IMR-90 (cell line): Measurements from ENCODE around the gene IGSF8. TPM values are rescaled to one million over a fixed set of nuclear protein-coding genes. Genes with fewer than 3 reads are reported as not detected.
A peak's percentile ranks its signal among the peaks of the same experiment; 100 is the strongest.

Source experiments
- ATAC-seq: fragments of 200-7000 bp; cut with Tn5 transposase; 2 replicates; pipeline ENCODE4 v1.9.1; 2020; ENCODE audit warnings: low read depth, mild to moderate bottlenecking, moderate library complexity
- BruUV-seq: library from RNA; stranded (reverse); fragments of 400-500 nt; replicated peaks from 2 replicates; lab custom pipeline; 2021; lab: Mats Ljungman, UMichigan
- CTCF ChIA-PET: fragments of 300-600 bp; formaldehyde crosslinking; extraction: SDS; loops from one replicate; lab custom pipeline; 2021; ENCODE audit warnings: antibody characterized with exemption; lab: Yijun Ruan, JAX
- POLR2A ChIA-PET: fragments of 300-600 bp; sonication (Branson Sonifier 250); formaldehyde crosslinking; loops from one replicate; lab custom pipeline; 2022; ENCODE audit warnings: antibody characterized with exemption; ENCODE audit not compliant: unreplicated experiment; lab: Charles Lee
- DNase-seq: peaks from one replicate; pipeline ENCODE4 v3.0.0; 2013
- H2AFZ ChIP-seq: replicated peaks from 2 replicates; pipeline ENCODE3; 2013; ENCODE audit warnings: low read length, mild to moderate bottlenecking; ENCODE audit not compliant: poor library complexity
- H2AK5ac ChIP-seq: 2 replicates; pipeline ENCODE4 v1.6.1; 2013; ENCODE audit warnings: low read depth, low read length, inconsistent platforms
- H2AK9ac ChIP-seq: replicated peaks from 2 replicates; pipeline ENCODE3; 2013; ENCODE audit warnings: mild to moderate bottlenecking, low read depth, low read length, moderate library complexity; ENCODE audit not compliant: poor library complexity
- H2BK120ac ChIP-seq: 2 replicates; pipeline ENCODE4 v1.6.1; 2013; ENCODE audit warnings: low read depth, low read length, inconsistent platforms
- H2BK15ac ChIP-seq: 3 replicates; pipeline ENCODE4 v1.6.1; 2013; ENCODE audit warnings: low read depth, low read length, inconsistent platforms
- H2BK20ac ChIP-seq: 2 replicates; pipeline ENCODE4 v1.6.1; 2013; ENCODE audit warnings: low read depth, mild to moderate bottlenecking, inconsistent platforms, low read length, moderate library complexity
- H2BK5ac ChIP-seq: 2 replicates; pipeline ENCODE4 v1.6.1; 2013; ENCODE audit warnings: mild to moderate bottlenecking, low read depth, low read length, inconsistent platforms; ENCODE audit not compliant: poor library complexity, severe bottlenecking
- H3K14ac ChIP-seq: replicated peaks from 2 replicates; pipeline ENCODE4 v1.6.1; 2013; ENCODE audit warnings: low read depth, low read length, inconsistent platforms
- H3K18ac ChIP-seq: 2 replicates; pipeline ENCODE4 v1.6.1; 2013; ENCODE audit warnings: low read depth, low read length, control low read depth
- H3K23ac ChIP-seq: 2 replicates; pipeline ENCODE4 v1.6.1; 2013; ENCODE audit warnings: low read depth, low read length, inconsistent platforms
- H3K27ac ChIP-seq: 2 replicates; pipeline ENCODE4 v1.5.1; 2013; ENCODE audit warnings: mild to moderate bottlenecking, control low read depth, low read length; ENCODE audit not compliant: insufficient read depth
- H3K27me3 ChIP-seq: 2 replicates; pipeline ENCODE4 v1.6.1; 2013; ENCODE audit warnings: low read length; ENCODE audit not compliant: control insufficient read depth, insufficient read depth
- H3K36me3 ChIP-seq: 2 replicates; pipeline ENCODE4 v1.6.1; 2013; ENCODE audit warnings: low read length, mixed read lengths; ENCODE audit not compliant: control insufficient read depth, insufficient read depth
- H3K4ac ChIP-seq: 2 replicates; pipeline ENCODE4 v1.6.1; 2013; ENCODE audit warnings: low read depth, low read length, inconsistent platforms
- H3K4me1 ChIP-seq: 2 replicates; pipeline ENCODE4 v1.6.1; 2013; ENCODE audit warnings: low read length, mixed read lengths; ENCODE audit not compliant: control insufficient read depth, insufficient read depth
- H3K4me2 ChIP-seq: 2 replicates; pipeline ENCODE4 v1.6.1; 2013; ENCODE audit warnings: low read depth, mild to moderate bottlenecking, control low read depth, low read length, moderate library complexity
- H3K4me3 ChIP-seq: 2 replicates; pipeline ENCODE4 v1.5.1; 2013; ENCODE audit warnings: low read depth, mild to moderate bottlenecking, control low read depth, low read length, moderate library complexity; ENCODE audit not compliant: insufficient read depth
- H3K56ac ChIP-seq: 2 replicates; pipeline ENCODE4 v1.6.1; 2013; ENCODE audit warnings: low read length, inconsistent platforms; ENCODE audit not compliant: insufficient read depth; ENCODE audit errors: extremely low read depth
- H3K79me1 ChIP-seq, 2 experiments: 2 replicates each; pipeline ENCODE4 v1.6.1; 2013; ENCODE audit warnings: low read length in 2 of 2, inconsistent platforms in 1 of 2, low read depth in 1 of 2
- H3K9ac ChIP-seq: 2 replicates; pipeline ENCODE4 v1.6.1; 2013; ENCODE audit warnings: low read depth, low read length, control low read depth
- H3K9me1 ChIP-seq: 2 replicates; pipeline ENCODE4 v1.6.1; 2013; ENCODE audit warnings: low read length, inconsistent platforms; ENCODE audit not compliant: insufficient read depth
- H3K9me3 ChIP-seq: 2 replicates; pipeline ENCODE4 v1.6.1; 2013; ENCODE audit warnings: low read length; ENCODE audit not compliant: control insufficient read depth, insufficient read depth
- H4K20me1 ChIP-seq: 2 replicates; pipeline ENCODE4 v1.6.1; 2013; ENCODE audit warnings: low read length, inconsistent platforms; ENCODE audit not compliant: insufficient read depth
- H4K5ac ChIP-seq: 2 replicates; pipeline ENCODE4 v1.6.1; 2013; ENCODE audit warnings: mild to moderate bottlenecking, low read depth, low read length, control low read depth
- H4K8ac ChIP-seq, 2 experiments: 2 replicates each; pipeline ENCODE4 v1.6.1; 2013; ENCODE audit warnings: low read depth in 2 of 2, low read length in 2 of 2, control low read depth in 1 of 2, inconsistent platforms in 1 of 2
- H4K91ac ChIP-seq: 2 replicates; pipeline ENCODE4 v1.6.1; 2013; ENCODE audit warnings: low read depth, low read length, inconsistent platforms; ENCODE audit not compliant: insufficient read depth
- CEBPB ChIP-seq: IDR thresholded peaks from 2 replicates; pipeline ENCODE4 v1.6.1; 2012; ENCODE audit warnings: low read depth, low read length, improper control_type of control experiment
- CTCF ChIP-seq: conservative IDR thresholded peaks from 2 replicates; pipeline ENCODE4 v1.5.1; 2012; ENCODE audit warnings: mild to moderate bottlenecking, low read depth, low read length, improper control_type of control experiment
- MXI1 ChIP-seq: IDR thresholded peaks from 2 replicates; pipeline ENCODE4 v1.6.1; 2012; ENCODE audit warnings: low read depth, mild to moderate bottlenecking, low read length, moderate library complexity, borderline replicate concordance
- NFE2L2 ChIP-seq: fragments of 150-350 bp; IDR thresholded peaks from 2 replicates; pipeline ENCODE4 v1.6.1; 2016; ENCODE audit warnings: low read depth, mild to moderate bottlenecking, low read length
- RAD21 ChIP-seq: IDR thresholded peaks from 2 replicates; pipeline ENCODE4 v1.6.1; 2012; ENCODE audit warnings: low read length, improper control_type of control experiment
- RCOR1 ChIP-seq: IDR thresholded peaks from 2 replicates; pipeline ENCODE4 v1.6.1; 2012; ENCODE audit warnings: mild to moderate bottlenecking, low read length, improper control_type of control experiment; ENCODE audit not compliant: insufficient replicate concordance
- SMC3 ChIP-seq: fragments of 150-350 bp; IDR thresholded peaks from 2 replicates; pipeline ENCODE4 v1.6.1; 2016; ENCODE audit warnings: low read depth, mild to moderate bottlenecking, antibody characterized with exemption, low read length, moderate library complexity
- WGBS, 2 experiments: methylation state at CpG; one replicate each; pipeline versions ENCODE4 v1.1.5 to v1.1.7; 2013; ENCODE audit warnings: missing lambda C conversion rate in 2 of 2; ENCODE audit not compliant: insufficient read length in 1 of 2; ENCODE audit errors: extremely low coverage in 2 of 2; 5-methylcytosine and 5-hydroxymethylcytosine counted together
- dilution Hi-C: fragments of 300-500 bp; cut with HindIII; formaldehyde crosslinking; loops from one replicate; pipeline ENCODE4 v1.14.3; 2018; ENCODE audit warnings: low sequenced_read_pairs; ENCODE audit not compliant: unreplicated experiment
- in situ Hi-C: fragments of 300-500 bp; cut with MboI; formaldehyde crosslinking; loops from 3 replicates; pipeline ENCODE4 v1.14.3; 2019; ENCODE audit warnings: low sequenced_read_pairs, inconsistent platforms, mixed read lengths
- intact Hi-C: fragments of 100-400 bp; cut with micrococcal nuclease; formaldehyde crosslinking; loops from 2 replicates; pipeline ENCODE4 v1.10.0; 2022
- polyA plus RNA-seq, 3 experiments: library from polyadenylated mRNA; depleted of rRNA; stranded (reverse); fragments of >200 nt; gene quantifications; 2 replicates each; pipeline ENCODE4 v1.2.3, GENCODE V29; 2012; ENCODE audit warnings: low replicate concordance in 1 of 3
- total RNA-seq: library from RNA; depleted of rRNA; stranded (reverse); fragments of >200 nt; gene quantifications from 2 replicates; pipeline ENCODE4 v1.2.3, GENCODE V29; 2012

Gene IGSF8
- total and polyA plus RNA-seq, 2 of the 4 experiments (the other 2 are of a cell fraction), result 8.8 to 25.2 TPM

GRCh38 chr1:160078512-160079195 lies 19.8 kb downstream of the IGSF8 start:
- Histone ChIP-seq H3K9ac (no peak overlapping the region), H2AK5ac (no peak overlapping the region), H2BK120ac (no peak overlapping the region), H3K9me1 (no peaks in the 10 kb centered on the region), H3K27ac (no peak overlapping the region), H4K5ac (no peak overlapping the region), H3K79me1 (no peaks in the 10 kb centered on the region), H4K8ac (no peak overlapping the region), H3K56ac (no peak overlapping the region), H3K4me3 (no peak overlapping the region), H3K9me3 (no peaks in the 10 kb centered on the region; the same call in 1 of the 2 replicates), H3K36me3 (no peaks in the 10 kb centered on the region), H2AK9ac (no peak overlapping the region), H2BK5ac (no peak overlapping the region), H3K4ac (no peak overlapping the region), H3K4me2 (no peak overlapping the region), H3K4me1 (peaks cover 2% of the 10 kb centered on the region; the same call in 1 of the 2 replicates), H3K27me3 (peaks cover 66% of the 10 kb centered on the region), H2BK15ac (no peak overlapping the region), H3K18ac (no peak overlapping the region), H4K91ac (no peak overlapping the region), H3K14ac (no peak overlapping the region), H2BK20ac (no peak overlapping the region), H3K23ac (no peak overlapping the region), H4K20me1 (no peaks in the 10 kb centered on the region), H2AFZ (no peak overlapping the region)
- POLR2A ChIA-PET, result no interaction called here
- intact Hi-C loops, result loop anchor here (2.0 kb wide), 1 partner anchor 32 kb away; no protein-coding TSS in a partner anchor
- CTCF ChIA-PET, result interaction anchor here (0.9 to 2.6 kb wide), 6 partner anchors 19 to 71 kb away, joined by 3 to 16 read pairs (median 3); partner anchors contain the start of genes IGSF8 and PIGM
- TF ChIP-seq NFE2L2, result no peak
- peak; percentile 57 for TF ChIP-seq CTCF
- no peak for TF ChIP-seq MXI1
- no peak for TF ChIP-seq CEBPB
- TF ChIP-seq RAD21, result peak; percentile 45
- TF ChIP-seq SMC3, result peak; percentile 36; the same call in 1 of the 2 replicates
- TF ChIP-seq RCOR1, result no peak
- dilution Hi-C loops, result no loop called here
- DNase-seq, result no peak
- ATAC-seq, result peak; percentile 75
- no TSS peak for BruUV-seq
- no CpG with 5 or more reads among the region's 8 CpGs for WGBS, 2 experiments
- in situ Hi-C loops, result no loop called here
